Uterus (tissue), 4 donors: ENCODE data around the gene GLTPD2. TPM values are rescaled to one million over a fixed set of nuclear protein-coding genes. Genes with fewer than 3 reads are reported as not detected.

ENCODE experiments used
- DNase-seq, 2 donors: peaks; one replicate each; pipeline ENCODE4 v3.0.0-alpha.2; 2019 to 2020
- H3K27ac ChIP-seq, 2 donors: fragments of 200-600 bp; sonication (generic); 1 replicate in 1 of 2; 2 replicates in 1 of 2; pipeline ENCODE4 v1.5.1; 2016 to 2018
- H3K27me3 ChIP-seq, 2 donors: fragments of 200-600 bp; sonication (generic); one replicate each; pipeline ENCODE4 v1.5.1; 2018 to 2019; ENCODE audit warnings: control low read depth in 1 of 2
- H3K36me3 ChIP-seq, 2 donors: fragments of 200-600 bp; sonication (generic); one replicate each; pipeline ENCODE4 v1.5.1; 2019; ENCODE audit warnings: control low read depth in 1 of 2
- H3K4me1 ChIP-seq, 2 donors: fragments of 200-600 bp; sonication (generic); one replicate each; pipeline ENCODE4 v1.5.1; 2018 to 2019; ENCODE audit warnings: control low read depth in 1 of 2
- H3K4me3 ChIP-seq, 2 donors: fragments of 200-600 bp; sonication (generic); 1 replicate in 1 of 2; 2 replicates in 1 of 2; pipeline ENCODE4 v1.5.1; 2018 to 2019; ENCODE audit warnings: mild to moderate bottlenecking in 1 of 2
- H3K9me3 ChIP-seq, 2 donors: fragments of 200-600 bp; sonication (generic); one replicate each; pipeline ENCODE4 v1.5.1; 2019; ENCODE audit warnings: control low read depth in 1 of 2
- POLR2A ChIP-seq, 2 donors: fragments of 450-650 bp; IDR thresholded peaks; one replicate each; pipeline ENCODE4 v1.6.1; 2016; ENCODE audit warnings: antibody characterized with exemption in 2 of 2, mild to moderate bottlenecking in 1 of 2, moderate library complexity in 1 of 2
- intact Hi-C: fragments of 100-400 bp; cut with DNase I; formaldehyde crosslinking; loops from one replicate; pipeline ENCODE4 v1.15.1; 2023; ENCODE audit warnings: low total_unique reads
- total RNA-seq, 4 donors: library from RNA; depleted of rRNA in 3 of 4; stranded (reverse); fragments of >200 nt in 3 of 4; gene quantifications; one replicate each; pipeline versions ENCODE4 v1.1.0 to v1.2.4, GENCODE V29; 2014 to 2023
- TF ChIP-seq, protein P1 (sequence below), 4 experiments: fragments of 200-600 bp in 2 of 4; fragments of 450-650 bp in 2 of 4; sonication (generic) in 2 of 4; IDR thresholded peaks; one replicate each; pipeline ENCODE4 v1.5.1; 2016 to 2019; ENCODE audit warnings: antibody characterized with exemption in 4 of 4, mild to moderate bottlenecking in 2 of 4, moderate library complexity in 1 of 4
- donor health status: DM: yes; HTN: yes; CAD: no.

The GLTPD2 gene
- total RNA-seq, 4 donors from 2014 or later: not detected

DNA sequence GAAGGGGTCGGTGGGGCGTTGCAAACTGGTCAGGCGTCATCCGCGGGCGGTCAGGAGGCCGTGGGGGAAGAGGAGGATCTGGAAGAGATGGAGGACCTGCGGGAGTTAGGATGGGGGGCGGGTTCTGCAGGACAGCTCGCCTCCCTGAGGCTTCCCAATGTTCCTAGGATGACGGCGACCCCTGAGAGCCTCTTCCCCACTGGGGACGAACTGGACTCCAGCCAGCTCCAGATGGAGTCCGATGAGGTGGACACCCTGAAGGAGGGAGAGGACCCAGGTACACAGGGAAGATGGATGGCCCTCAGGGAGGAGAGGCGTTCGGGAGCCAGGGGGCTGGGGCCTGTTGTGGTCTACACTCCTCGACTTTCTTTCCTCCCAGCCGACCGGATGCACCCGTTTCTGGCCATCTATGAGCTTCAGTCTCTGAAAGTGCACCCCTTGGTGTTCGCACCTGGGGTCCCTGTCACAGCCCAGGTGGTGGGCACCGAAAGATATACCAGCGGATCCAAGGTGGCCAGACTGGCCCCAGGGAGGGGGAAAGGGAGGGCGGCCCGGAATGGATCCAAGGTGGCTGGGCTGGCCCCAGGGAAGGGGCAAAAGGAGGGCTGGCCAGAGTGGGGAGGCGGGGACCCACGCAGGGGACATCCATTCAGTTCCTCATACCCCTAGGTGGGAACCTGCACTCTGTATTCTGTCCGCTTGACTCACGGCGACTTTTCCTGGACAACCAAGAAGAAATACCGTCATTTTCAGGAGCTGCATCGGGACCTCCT is 19.0 kb downstream of the GLTPD2 start:
- Histone ChIP-seq H3K27me3 (no peaks in the 10 kb centered on the region), H3K9me3 (no peaks in the 10 kb centered on the region), H3K4me1 (peaks cover 0 to 10% of the 10 kb centered on the region in 2 donors), H3K36me3 (no peaks in the 10 kb centered on the region), H3K27ac (peak overlapping the region; percentile 74 to 82), H3K4me3 (peak overlapping the region; percentile 57 to 73)
- TF ChIP-seq POLR2A (IDR thresholded peaks at IDR 0.05): no peak
- TF ChIP-seq, protein P1, sequence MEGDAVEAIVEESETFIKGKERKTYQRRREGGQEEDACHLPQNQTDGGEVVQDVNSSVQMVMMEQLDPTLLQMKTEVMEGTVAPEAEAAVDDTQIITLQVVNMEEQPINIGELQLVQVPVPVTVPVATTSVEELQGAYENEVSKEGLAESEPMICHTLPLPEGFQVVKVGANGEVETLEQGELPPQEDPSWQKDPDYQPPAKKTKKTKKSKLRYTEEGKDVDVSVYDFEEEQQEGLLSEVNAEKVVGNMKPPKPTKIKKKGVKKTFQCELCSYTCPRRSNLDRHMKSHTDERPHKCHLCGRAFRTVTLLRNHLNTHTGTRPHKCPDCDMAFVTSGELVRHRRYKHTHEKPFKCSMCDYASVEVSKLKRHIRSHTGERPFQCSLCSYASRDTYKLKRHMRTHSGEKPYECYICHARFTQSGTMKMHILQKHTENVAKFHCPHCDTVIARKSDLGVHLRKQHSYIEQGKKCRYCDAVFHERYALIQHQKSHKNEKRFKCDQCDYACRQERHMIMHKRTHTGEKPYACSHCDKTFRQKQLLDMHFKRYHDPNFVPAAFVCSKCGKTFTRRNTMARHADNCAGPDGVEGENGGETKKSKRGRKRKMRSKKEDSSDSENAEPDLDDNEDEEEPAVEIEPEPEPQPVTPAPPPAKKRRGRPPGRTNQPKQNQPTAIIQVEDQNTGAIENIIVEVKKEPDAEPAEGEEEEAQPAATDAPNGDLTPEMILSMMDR (IDR thresholded peaks at IDR 0.05): no peak
- DNase-seq: no peak
- intact Hi-C loops: no loop called here

DNA sequence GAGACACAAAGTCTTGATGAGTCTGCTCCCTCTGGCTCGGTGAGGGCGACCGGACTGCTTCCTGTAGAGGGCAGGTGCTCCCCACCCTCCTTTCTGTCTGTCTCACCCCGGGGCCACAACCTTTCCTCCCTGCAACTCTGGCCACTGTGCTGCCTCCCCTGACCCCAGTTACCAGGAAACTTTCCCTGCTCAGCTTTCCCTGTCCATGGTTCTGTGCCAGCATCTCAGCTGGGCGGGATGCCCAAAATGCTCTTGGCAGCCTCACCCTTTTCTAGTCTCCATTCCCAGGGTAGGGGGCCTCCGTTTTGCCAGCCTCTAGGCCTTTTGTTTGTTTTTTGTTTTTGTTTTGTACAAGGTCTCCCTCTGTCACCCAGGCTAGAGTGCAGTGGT is 19.6 kb downstream of the GLTPD2 start:
- Histone ChIP-seq H3K9me3 (no peaks in the 10 kb centered on the region), H3K27me3 (no peaks in the 10 kb centered on the region), H3K4me3 (no peak overlapping the region), H3K27ac (peak overlapping the region in 1 of 2 donors; percentile 74), H3K36me3 (no peaks in the 10 kb centered on the region), H3K4me1 (peaks cover 0 to 10% of the 10 kb centered on the region in 2 donors)
- no peak for TF ChIP-seq POLR2A (IDR thresholded peaks at IDR 0.05)
- TF ChIP-seq, protein P1 (IDR thresholded peaks at IDR 0.05): no peak
- peak; percentile 41 to 60 for DNase-seq
- intact Hi-C loops: no loop called here

DNA sequence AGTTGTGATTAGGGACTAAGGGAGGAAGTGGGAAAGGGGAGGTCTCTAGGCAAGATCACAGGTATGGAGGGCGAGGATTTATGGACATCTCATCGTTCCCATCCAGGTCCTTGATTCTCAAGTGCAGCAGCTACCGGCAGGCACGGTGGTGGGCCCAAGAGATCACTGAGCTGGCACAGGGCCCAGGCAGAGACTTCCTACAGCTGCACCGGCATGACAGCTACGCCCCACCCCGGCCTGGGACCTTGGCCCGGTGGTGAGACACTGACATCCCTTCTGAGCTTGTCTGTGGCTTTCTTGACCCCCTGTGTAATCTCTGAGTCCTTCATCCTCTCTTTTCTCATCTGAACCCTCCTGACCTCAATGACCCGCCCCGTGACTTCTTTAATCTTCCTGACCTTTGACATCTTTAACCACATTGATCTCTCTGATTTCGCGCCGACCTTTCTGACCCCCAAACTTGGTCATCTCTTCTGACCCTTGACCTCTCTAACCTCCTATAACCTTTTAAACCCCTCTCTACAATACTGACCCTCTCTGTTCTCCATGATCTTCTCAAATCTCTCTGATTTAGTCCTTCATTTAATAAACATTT is 22.0 kb downstream of the GLTPD2 start:
- Histone ChIP-seq H3K36me3 (no peaks in the 10 kb centered on the region), H3K27ac (no peak overlapping the region), H3K9me3 (no peaks in the 10 kb centered on the region), H3K4me1 (peaks cover 0 to 10% of the 10 kb centered on the region in 2 donors), H3K27me3 (no peaks in the 10 kb centered on the region), H3K4me3 (no peak overlapping the region)
- DNase-seq: no peak
- intact Hi-C loops: no loop called here
- no peak for TF ChIP-seq POLR2A (IDR thresholded peaks at IDR 0.05)
- TF ChIP-seq, protein P1 (IDR thresholded peaks at IDR 0.05): no peak

DNA sequence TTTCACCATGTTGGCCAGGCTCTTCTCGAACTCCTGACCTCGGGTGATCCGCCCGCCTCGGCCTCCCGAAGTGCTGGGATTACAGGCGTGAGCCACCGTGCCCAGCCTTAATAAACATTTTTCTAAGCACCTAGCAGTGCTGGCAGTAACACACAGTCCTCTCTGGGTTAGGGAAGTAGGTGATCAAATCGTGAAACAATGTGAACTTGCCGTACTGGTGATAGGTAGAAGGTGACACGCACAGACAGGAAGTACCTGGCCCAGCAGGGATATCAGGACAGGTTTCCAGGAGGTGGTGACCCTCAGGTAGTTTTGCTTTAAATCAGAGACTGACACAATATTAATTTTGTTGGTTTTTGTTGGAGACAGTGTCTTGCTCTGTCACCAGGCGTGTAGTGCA is 22.7 kb downstream of the GLTPD2 start:
- Histone ChIP-seq H3K9me3 (no peaks in the 10 kb centered on the region), H3K27ac (no peak overlapping the region), H3K4me1 (peaks cover 0 to 10% of the 10 kb centered on the region in 2 donors), H3K27me3 (no peaks in the 10 kb centered on the region), H3K36me3 (no peaks in the 10 kb centered on the region), H3K4me3 (no peak overlapping the region)
- intact Hi-C loops: no loop called here
- TF ChIP-seq, protein P1 (IDR thresholded peaks at IDR 0.05): no peak
- TF ChIP-seq POLR2A (IDR thresholded peaks at IDR 0.05): no peak
- DNase-seq: no peak

DNA sequence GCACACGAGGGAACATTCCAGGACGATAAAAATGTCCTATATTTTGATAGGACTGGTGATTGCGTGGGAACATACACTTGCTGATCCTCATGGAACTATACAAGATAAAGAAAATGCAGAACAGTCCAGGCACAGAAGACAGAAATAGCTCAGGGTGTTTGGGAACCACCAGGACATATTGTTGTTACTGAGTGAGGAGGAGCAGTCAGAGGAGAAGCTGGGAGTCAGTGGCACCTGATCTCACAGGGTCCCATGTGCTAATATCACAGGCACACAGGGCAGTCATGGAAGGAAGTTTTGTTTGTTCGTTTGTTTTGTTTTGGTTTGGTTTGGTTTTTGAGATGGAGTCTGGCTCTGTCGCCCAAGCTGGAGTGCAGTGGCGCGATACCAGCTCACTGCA is 23.9 kb downstream of the GLTPD2 start:
- H3K27ac ChIP-seq: no peak overlapping the region
- peaks cover 0 to 9% of the 10 kb centered on the region in 2 donors for H3K4me1 ChIP-seq
- TF ChIP-seq, protein P1 (IDR thresholded peaks at IDR 0.05): no peak
- no peak for TF ChIP-seq POLR2A (IDR thresholded peaks at IDR 0.05)
- H3K27me3 ChIP-seq: no peaks in the 10 kb centered on the region
- H3K36me3 ChIP-seq: no peaks in the 10 kb centered on the region
- no peaks in the 10 kb centered on the region for H3K9me3 ChIP-seq
- DNase-seq: no peak
- intact Hi-C loops: no loop called here
- H3K4me3 ChIP-seq: no peak overlapping the region
